Measurements from ENCODE around the gene CMTM2. TPM values are rescaled to one million over a fixed set of nuclear protein-coding genes. Genes with fewer than 3 reads are reported as not detected.

Gene CMTM2
- not detected for total RNA-seq

- peak; percentile 68 for DNase-seq
Measured at GRCh38 chr16:66578651-66579531, at the start of gene CMTM2. CMTM2 (plus strand) TSS chr16:66579463; CDS start chr16:66579608, 145 bp downstream.

GRCh38 chr16:66529475-66529874 lies 49.8 kb upstream of the CMTM2 start:
- no peak for DNase-seq

GRCh38 chr16:66534376-66534799 lies 44.9 kb upstream of the CMTM2 start:
- DNase-seq = no peak

DNA sequence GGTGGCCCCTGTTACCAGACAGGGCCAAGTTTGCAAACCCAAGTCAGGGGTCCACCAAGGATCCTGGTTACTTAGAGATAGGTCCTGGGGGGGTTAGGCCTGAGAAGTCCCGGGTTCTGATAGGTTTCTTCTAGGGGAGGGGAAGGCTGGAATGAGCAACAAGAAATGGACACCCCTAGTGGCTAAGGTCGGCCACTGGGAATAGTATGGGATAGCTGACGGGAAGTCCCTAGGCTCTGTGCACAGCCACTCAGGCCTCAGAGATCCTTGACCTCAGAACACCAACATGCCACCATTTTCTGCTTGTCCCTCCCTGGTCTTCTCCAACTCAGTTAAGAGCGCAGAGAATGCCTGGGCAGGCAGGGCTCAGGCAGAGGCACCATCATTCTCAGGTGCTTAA lies 42.7 kb upstream of the CMTM2 start:
- no peak for DNase-seq

- DNase-seq = no peak
Measured at GRCh38 chr16:66537236-66537635, 42.0 kb upstream of the CMTM2 start.

- no peak for DNase-seq
Measured at GRCh38 chr16:66538910-66539309, 40.4 kb upstream of the CMTM2 start.

DNA sequence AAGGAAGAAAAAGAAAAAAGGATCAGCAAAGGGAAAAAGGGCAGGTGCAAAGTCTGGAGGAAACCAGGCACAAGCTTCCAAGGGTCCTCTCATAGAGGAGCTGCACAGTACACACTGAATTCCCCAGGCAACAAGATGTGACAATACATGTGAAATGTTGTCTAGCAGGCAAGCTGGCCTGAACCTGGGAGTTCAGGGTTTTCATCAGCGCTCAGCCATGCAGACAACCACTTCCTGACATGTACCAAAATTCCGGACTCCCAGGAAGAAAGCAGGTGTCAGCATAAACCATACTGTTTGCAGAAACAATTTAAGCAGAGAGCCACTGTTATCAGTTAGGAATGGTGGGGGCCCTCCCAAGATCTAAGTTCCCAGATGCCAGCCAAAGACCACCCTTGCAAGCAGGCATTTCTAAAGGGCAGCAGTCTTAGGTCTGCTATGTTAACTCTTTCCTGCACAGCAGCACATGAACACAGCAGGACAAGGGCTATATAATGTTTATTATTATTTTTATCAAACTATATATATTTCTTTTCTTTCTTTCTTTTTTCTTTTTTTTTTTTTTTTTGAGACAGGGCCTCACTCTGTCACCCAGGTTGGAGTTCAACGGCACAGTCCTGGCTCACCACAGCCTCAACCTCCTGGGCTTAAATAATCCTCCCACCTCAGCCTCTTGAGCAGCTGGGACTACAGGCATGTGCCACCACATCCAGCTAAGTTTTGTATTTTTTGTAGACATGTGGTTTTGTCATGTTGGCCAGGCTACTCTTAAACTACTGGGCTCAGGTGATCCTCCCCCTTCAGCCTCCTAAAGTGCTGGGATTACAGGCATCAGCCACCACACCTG lies 39.4 kb upstream of the CMTM2 start:
- DNase-seq = no peak

DNA sequence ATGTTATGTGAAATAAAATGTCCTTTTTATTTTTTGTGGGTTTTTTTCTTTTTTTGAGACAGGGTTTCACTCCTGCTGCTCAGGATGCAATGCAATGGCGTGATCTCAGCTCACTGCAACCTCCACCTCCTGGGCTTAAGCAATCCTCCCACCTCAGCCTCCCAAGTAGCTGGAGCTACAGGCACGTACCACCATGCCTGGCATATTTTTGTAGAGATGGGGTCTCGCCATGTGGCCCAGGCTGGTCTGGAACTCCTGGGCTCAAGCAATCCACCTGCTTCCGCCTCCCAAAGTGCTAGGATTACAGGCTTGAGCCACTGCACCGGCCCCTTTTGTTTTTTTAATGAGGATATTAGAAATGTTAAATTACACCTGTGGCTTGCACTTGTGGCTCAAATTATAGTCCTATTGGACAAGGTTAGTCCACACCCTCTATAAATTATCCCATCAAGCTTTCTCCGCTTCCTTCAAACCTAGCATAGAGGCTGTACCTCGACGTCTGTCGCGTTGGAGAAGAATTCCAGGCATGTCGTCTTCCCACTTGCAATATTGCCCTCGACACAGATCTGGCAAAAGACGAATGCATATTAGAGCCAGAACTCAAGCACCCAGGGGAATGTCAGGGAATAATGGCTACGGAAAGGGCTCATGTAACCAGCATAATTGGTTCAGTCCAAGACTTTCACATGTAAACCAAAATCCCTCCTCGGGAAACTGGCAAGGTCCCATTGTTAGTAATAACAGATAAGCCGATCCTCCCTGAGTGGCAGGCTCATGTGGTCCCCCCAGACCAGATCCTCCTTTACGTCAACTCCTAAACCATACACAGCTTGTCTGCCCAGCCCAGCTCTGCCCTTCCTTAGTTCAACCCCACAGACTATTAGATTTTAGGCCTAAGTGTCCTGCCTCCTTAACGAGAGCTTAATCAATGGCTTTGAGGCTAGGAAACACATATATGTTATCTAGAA lies 37.6 kb upstream of the CMTM2 start:
- peak; percentile 60 for DNase-seq

DNA sequence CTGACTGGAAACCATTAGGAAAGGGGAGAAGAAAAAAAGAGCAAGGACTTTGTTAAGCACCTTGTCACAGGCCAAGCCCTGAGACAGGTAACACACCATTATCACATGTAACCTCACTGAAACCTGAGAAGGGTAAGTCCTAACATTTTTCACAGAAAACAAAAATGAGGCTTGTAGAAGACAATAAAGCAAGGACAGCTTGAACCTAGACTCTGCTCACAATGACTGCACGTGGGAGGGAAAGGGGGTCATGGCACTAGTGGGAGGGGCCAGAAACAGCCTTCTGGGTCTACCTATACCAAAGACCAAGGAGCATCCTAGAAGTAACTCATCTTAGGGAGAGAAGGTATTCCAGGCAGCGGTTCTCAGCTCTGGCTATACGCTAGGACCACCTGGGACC lies 36.9 kb upstream of the CMTM2 start:
- no peak for DNase-seq

- DNase-seq = no peak
Measured at GRCh38 chr16:66543541-66543940, 35.7 kb upstream of the CMTM2 start.

GRCh38 chr16:66544016-66544757 lies 35.1 kb upstream of the CMTM2 start:
- DNase-seq = no peak

GRCh38 chr16:66547101-66547989 lies 31.9 kb upstream of the CMTM2 start:
- DNase-seq = no peak

GRCh38 chr16:66548068-66548467 lies 31.2 kb upstream of the CMTM2 start:
- DNase-seq = no peak

DNA sequence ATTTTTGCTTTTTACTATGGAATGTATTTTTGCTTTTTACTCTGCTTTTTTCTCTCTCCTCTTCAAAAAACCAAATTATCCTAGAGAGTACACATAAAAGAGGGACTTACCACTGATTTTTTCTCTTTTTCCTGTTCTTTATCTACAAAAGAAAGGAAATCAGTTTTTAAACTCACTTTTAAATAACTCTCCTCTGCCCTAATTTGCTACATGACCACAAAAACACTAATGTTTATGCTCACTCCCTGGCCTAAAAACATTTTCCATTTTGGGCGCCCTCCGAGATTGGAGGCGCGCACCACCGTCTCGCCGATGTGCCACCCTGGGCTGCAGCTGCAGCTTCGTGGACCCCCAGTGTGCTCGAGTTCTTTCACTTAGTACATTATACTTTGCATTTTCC lies 30.4 kb upstream of the CMTM2 start:
- no peak for DNase-seq

- peak; percentile 93 for DNase-seq
Measured at GRCh38 chr16:66549284-66550131, 29.8 kb upstream of the CMTM2 start, which contains the start of gene TK2. TK2 (minus strand) TSS chr16:66550122; CDS start chr16:66550061, 61 bp downstream.

DNA sequence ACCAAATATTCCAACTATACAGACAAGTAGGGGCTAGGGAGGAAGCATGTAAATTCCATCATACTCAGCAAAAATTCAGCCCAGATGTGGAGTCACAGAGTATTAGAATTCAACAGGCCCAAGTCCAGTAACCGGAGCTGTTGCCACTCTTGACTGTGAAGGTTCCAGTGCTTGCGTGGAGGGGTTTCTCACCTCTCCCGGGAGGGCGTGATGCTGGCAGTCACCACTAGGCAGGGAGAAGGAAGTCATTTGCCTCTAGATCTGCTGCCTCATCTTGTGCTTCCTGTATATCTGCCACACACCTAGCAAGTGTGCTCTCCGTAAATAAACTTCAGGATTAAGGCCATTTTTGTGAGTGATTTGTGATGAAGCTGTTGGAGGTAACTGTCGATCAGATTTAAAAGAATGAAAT lies 27.9 kb upstream of the CMTM2 start:
- peak; percentile 28 for DNase-seq

- DNase-seq = peak; percentile 9
Measured at GRCh38 chr16:66551788-66552285, 27.4 kb upstream of the CMTM2 start.

DNA sequence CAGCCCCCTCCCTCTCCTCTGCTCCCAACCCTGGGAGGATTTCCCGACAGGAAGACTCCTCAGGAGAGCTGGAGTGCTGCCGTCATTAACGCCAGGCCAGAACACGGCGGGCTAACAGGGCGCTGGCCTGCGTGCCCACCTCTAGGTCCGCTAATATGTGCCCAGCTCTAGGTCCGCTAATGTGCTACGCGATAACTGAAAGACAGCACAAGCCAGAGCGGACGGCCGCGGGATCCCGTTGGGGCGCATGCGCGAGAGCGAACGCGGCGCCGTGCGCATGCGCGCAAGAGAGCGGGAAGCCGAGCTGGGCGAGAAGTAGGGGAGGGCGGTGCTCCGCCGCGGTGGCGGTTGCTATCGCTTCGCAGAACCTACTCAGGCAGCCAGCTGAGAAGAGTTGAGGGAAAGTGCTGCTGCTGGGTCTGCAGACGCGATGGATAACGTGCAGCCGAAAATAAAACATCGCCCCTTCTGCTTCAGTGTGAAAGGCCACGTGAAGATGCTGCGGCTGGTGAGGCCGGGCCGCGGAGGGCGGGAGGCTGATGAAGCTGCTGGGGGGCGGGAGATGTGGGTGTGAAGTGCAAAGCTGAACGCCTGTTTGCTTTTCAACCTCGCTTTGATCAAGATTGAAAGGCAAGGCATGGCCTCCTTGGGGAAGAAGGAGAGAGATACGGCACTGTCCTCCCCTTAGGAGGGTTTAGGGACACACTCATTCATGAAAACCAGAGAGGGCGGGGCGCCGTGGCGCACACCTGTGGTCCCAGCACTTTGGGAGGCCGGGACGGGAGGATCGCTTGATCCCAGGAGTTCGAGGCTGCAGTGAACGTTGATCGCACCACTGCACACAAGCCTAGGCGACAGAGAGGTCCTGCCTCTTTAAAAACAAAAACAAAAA lies 26.7 kb upstream of the CMTM2 start, which contains the start of gene CKLF:
TSS of gene CKLF (plus strand) at position 291 of the 892 bp plus-strand sequence. CDS start at position 431, 140 bp downstream.
- DNase-seq = peak; percentile 96

Data from tongue (tissue), 2 donors.